Kidney epithelial cell (primary cell): ENCODE results near the gene COL18A1. TPM values are rescaled to one million over a fixed set of nuclear protein-coding genes. Genes with fewer than 3 reads are reported as not detected.

Experiments used
- DNase-seq: peaks from one replicate; pipeline ENCODE4 v3.0.0-alpha.2; 2010; ENCODE audit warnings: low read depth
- H3K27me3 ChIP-seq: 2 replicates; pipeline ENCODE4 v1.6.0; 2011; ENCODE audit warnings: low read length; ENCODE audit not compliant: control insufficient read depth, insufficient read depth
- H3K36me3 ChIP-seq: 2 replicates; pipeline ENCODE4 v1.5.1; 2011; ENCODE audit warnings: low read length; ENCODE audit not compliant: control insufficient read depth, insufficient read depth
- H3K4me3 ChIP-seq: 2 replicates; pipeline ENCODE4 v1.5.1; 2011; ENCODE audit warnings: low read depth, mild to moderate bottlenecking, control low read depth, low read length
- total RNA-seq: library from RNA; depleted of rRNA; stranded (reverse); fragments of >200 nt; gene quantifications from 2 replicates; pipeline ENCODE4 v1.2.3, GENCODE V29; 2015
- TF ChIP-seq, protein P1 (sequence below): IDR thresholded peaks from 2 replicates; pipeline ENCODE4 v1.5.1; 2011; ENCODE audit warnings: mild to moderate bottlenecking, moderate library complexity, low read length, control low read depth, inconsistent platforms; ENCODE audit not compliant: insufficient read depth, poor library complexity, severe bottlenecking

COL18A1 gene
- total RNA-seq, 1 donor from 2014 or later: 808 TPM

DNA sequence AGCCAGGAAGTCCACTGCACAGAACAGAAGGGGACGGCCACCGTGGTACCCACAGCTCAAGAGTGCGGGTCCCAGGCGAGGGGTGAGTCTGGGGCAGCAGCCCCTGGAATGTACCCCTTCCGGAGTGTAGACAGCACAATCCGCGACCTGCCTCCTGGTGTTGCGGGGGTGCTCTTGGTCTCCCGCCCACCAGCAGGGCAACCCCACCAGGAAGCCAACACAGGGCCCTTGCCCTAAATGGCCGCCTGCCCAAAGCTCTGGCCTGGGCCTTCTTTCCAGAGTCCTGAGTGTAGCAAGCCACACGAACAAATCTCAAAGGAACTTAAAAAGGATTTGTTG lies 138.4 kb downstream of the COL18A1 start:
- Histone ChIP-seq H3K4me3 (no peak overlapping the region), H3K27me3 (peaks cover 2% of the 10 kb centered on the region), H3K36me3 (no peaks in the 10 kb centered on the region)
- DNase-seq: no peak
- TF ChIP-seq, protein P1, sequence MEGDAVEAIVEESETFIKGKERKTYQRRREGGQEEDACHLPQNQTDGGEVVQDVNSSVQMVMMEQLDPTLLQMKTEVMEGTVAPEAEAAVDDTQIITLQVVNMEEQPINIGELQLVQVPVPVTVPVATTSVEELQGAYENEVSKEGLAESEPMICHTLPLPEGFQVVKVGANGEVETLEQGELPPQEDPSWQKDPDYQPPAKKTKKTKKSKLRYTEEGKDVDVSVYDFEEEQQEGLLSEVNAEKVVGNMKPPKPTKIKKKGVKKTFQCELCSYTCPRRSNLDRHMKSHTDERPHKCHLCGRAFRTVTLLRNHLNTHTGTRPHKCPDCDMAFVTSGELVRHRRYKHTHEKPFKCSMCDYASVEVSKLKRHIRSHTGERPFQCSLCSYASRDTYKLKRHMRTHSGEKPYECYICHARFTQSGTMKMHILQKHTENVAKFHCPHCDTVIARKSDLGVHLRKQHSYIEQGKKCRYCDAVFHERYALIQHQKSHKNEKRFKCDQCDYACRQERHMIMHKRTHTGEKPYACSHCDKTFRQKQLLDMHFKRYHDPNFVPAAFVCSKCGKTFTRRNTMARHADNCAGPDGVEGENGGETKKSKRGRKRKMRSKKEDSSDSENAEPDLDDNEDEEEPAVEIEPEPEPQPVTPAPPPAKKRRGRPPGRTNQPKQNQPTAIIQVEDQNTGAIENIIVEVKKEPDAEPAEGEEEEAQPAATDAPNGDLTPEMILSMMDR: no peak

DNA sequence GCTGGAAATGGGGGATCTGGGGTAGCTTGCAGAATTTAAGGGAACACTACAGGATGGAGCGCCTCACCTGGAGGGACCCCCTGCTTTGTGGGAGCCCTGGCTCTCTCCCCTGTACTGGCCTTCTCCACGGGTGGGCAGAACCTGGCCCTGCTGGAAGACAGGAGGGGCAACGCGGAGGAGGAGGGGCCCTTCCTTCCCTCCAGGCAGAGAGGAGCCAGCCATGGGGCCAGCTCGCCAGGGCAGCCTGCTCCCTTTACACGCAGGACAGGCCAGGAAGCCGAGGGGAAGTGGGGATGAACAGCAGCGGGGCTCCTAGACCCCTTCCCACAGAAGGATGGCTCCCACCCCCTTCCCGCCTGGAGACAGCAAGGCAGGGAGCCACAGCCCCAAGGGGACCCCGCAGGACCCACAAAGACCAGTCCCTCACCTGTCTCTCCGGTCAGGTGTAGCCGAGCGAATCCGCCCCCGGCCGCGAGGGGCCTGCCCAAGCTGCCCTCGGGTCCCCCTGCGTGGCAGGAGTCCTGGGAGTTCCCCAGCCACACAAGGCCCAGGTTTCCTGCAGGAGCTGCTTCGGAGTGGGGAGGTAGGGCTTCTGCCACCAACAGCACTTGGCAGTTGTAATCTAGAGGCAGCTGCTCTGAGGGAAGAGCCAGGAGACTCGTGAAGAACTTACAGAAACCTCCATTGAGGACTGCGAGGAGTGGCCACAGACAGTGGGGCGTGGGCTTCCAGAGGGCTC lies 138.9 kb downstream of the COL18A1 start:
- TF ChIP-seq, protein P1: no peak
- peaks cover 2% of the 10 kb centered on the region for H3K27me3 ChIP-seq
- no peak for DNase-seq
- no peaks in the 10 kb centered on the region for H3K36me3 ChIP-seq
- H3K4me3 ChIP-seq: no peak overlapping the region

DNA sequence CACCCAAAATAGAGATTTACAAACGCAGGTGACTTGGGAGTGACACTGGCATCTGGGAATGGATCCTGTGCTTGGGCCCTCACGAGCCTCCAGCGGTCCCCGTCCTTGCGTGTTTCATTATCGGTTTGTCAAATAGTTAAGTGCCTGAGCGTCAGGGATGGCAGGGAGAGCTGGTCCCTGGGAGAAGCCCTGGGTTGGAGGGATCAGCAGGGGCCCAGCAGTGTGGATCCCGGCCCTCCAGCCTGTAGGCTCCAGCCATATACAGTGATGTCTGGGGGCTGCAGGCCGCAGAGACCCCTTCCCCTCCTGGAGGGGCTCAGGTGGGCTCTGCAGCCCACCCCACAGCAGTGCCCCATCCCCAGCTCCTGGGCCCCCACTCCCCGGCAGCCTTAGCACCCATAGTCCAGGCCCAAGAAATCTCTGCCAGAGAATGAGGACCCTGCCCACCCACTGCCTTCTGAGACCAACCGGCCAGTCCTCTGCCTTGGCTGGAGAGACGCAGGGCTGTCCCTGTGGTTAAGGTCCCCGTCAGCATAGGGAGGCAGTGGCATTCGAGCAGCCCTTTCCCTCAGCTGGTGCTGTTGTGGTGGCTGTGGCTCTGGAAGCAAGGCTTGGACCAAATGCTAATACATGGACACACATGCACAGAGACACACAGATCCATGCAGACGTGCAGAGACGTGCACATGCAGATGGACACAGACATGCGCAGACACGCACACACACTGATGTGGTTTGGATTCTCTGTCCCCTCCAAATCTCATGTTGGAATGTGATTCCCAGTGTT lies 139.7 kb downstream of the COL18A1 start:
- TF ChIP-seq, protein P1: no peak
- no peak for DNase-seq
- H3K27me3 ChIP-seq: peaks cover 2% of the 10 kb centered on the region
- no peak overlapping the region for H3K4me3 ChIP-seq
- no peaks in the 10 kb centered on the region for H3K36me3 ChIP-seq

DNA sequence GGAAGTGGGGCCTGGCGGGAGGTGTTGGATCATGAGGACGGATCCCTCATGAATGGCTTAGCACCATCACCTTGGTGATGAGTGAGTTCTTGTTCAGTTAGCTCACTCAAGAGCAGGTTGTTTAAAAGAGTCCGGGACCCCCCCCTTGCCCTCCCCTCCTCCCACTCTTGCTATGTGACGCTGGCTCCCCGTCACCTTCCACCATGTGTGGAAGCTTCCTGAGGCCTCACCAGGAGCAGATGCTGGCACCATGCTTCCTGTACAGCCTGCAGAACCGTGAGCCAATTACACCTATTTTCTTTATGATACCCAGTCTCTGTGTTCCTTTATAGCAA lies 140.2 kb downstream of the COL18A1 start:
- DNase-seq: no peak
- H3K36me3 ChIP-seq: no peaks in the 10 kb centered on the region
- H3K27me3 ChIP-seq: peaks cover 2% of the 10 kb centered on the region
- TF ChIP-seq, protein P1: no peak
- H3K4me3 ChIP-seq: no peak overlapping the region

DNA sequence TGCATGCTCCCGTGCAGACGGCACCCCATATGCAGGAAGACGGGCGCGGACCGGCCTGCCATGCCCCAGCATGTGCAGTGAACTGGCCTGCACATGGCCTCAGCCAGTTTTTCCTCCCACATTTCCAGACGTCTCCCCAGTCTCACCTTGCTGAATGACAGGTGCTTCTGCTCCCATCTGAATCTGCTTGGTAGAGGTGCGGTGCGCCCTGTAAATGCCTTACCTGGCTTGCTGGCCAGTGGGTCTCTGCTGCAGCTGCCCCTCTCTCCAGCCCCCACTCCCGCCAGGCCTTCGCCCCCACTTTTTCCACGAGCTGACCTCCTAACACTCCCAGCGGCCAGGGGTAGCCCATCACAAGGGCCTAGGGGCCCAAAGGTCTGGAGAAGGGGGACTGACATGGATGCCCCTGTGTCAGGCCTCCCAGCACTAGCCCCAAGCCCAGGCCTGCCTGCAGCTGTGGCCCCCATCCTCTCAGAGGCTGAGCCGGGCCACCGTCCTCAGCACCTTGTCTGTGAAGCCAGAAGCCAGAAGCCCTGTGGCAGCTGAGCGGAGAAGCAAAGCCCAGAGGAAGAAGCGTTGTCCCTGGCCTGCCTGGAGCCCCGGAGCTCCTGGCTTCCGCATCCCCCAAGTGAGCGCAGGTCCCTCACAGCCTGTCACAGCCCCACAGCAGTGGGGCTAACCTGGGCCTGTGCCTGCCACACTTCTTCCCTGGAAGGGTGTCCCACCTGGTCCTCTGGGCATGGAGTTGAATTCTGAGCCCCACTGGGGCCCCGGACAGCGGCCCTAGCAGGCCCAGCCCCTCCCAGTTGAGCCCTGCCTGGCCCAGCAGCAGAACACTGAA lies 140.9 kb downstream of the COL18A1 start:
- DNase-seq: no peak
- H3K4me3 ChIP-seq: no peak overlapping the region
- H3K27me3 ChIP-seq: peaks cover 2% of the 10 kb centered on the region
- H3K36me3 ChIP-seq: no peaks in the 10 kb centered on the region
- TF ChIP-seq, protein P1: no peak
